Body of pancreas (tissue), 4 donors: ENCODE measurements around the gene CBFA2T3. TPM values are rescaled to one million over a fixed set of nuclear protein-coding genes. Genes with fewer than 3 reads are reported as not detected.
"Not testable (repeated sequence)": the region's sequence is repeated elsewhere in the genome, so short reads cannot be mapped to it uniquely, and the experiment has no call there.

Source experiments
- ATAC-seq: fragments of 150-250 bp; one replicate; pipeline ENCODE4 v1.9.1; 2016
- DNase-seq, 4 donors: peaks; one replicate each; pipeline ENCODE4 v3.0.0-alpha.2; 2019
- H3K27ac ChIP-seq, 4 donors: fragments of 200-600 bp; sonication (generic); 1 replicate in 3 of 4; 2 replicates in 1 of 4; pipeline versions ENCODE4 v1.5.1 to v1.6.1; 2016 to 2019; ENCODE audit warnings: mild to moderate bottlenecking in 1 of 4, mixed read lengths in 1 of 4, moderate library complexity in 1 of 4
- H3K27me3 ChIP-seq, 2 donors: fragments of 200-600 bp; sonication (generic); one replicate each; pipeline ENCODE4 v1.6.0; 2016; ENCODE audit warnings: mild to moderate bottlenecking in 1 of 2
- H3K36me3 ChIP-seq, 2 donors: fragments of 200-600 bp; sonication (generic); replicated peaks in 1 of 2; 2 replicates each; pipeline ENCODE4 v1.5.1; 2016; ENCODE audit warnings: low read depth in 2 of 2; ENCODE audit not compliant: insufficient read depth in 1 of 2
- H3K4me1 ChIP-seq: fragments of 200-600 bp; sonication (generic); one replicate; pipeline ENCODE4 v1.6.0; 2016
- H3K4me3 ChIP-seq, 2 donors: fragments of 200-600 bp; sonication (generic); 1 replicate in 1 of 2; 2 replicates in 1 of 2; pipeline ENCODE4 v1.5.1; 2016 to 2019
- H3K9me3 ChIP-seq, 3 donors: fragments of 200-600 bp; sonication (generic); 1 replicate in 2 of 3; 2 replicates in 1 of 3; pipeline ENCODE4 v1.5.1; 2016
- POLR2A ChIP-seq, 3 donors: fragments of 450-650 bp; IDR thresholded peaks; one replicate each; pipeline ENCODE4 v1.6.1; 2016; ENCODE audit warnings: antibody characterized with exemption in 3 of 3, mild to moderate bottlenecking in 2 of 3
- WGBS, 2 donors: methylation state at CpG; one replicate each; pipeline ENCODE4 v1.1.5; 2017; 5-methylcytosine and 5-hydroxymethylcytosine counted together
- intact Hi-C: fragments of 100-400 bp; cut with DNase I; formaldehyde crosslinking; loops from one replicate; pipeline ENCODE4 v1.15.1; 2023
- total RNA-seq, 2 donors: library from RNA; depleted of rRNA; stranded (reverse); fragments of >200 nt; gene quantifications; one replicate each; pipeline ENCODE4 v1.1.0, GENCODE V29; 2016
- TF ChIP-seq, protein P1 (sequence below), 7 experiments: fragments of 450-650 bp in 4 of 7; fragments of 200-600 bp in 3 of 7; sonication (generic) in 3 of 7; IDR thresholded peaks; one replicate each; pipeline ENCODE4 v1.5.1; 2016 to 2019; ENCODE audit warnings: antibody characterized with exemption in 7 of 7

Gene CBFA2T3
- total RNA-seq, 2 donors from 2014 or later: 7.8 to 16.2 TPM

DNA sequence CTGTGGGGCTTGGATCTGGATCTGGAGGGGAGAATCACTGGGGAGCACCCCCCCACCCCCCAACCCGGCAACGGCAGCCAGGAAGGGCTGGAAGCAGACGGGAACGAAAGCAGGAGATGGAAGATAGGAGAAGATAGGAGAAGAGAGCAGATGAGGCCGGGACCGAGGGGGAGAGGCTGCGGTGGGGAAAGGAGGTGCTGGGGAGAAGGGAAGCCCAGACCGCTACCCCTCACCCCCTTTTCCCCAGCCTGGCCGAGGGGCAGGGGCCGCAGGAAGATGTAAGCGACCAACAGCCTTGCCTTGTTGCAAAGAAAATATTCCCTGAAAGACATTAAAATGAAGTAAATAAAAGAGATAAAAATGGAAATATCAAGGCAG lies 26.8 kb upstream of the CBFA2T3 start:
- peaks cover 0 to 7% of the 10 kb centered on the region in 2 donors for H3K27me3 ChIP-seq
- no peak for DNase-seq

DNA sequence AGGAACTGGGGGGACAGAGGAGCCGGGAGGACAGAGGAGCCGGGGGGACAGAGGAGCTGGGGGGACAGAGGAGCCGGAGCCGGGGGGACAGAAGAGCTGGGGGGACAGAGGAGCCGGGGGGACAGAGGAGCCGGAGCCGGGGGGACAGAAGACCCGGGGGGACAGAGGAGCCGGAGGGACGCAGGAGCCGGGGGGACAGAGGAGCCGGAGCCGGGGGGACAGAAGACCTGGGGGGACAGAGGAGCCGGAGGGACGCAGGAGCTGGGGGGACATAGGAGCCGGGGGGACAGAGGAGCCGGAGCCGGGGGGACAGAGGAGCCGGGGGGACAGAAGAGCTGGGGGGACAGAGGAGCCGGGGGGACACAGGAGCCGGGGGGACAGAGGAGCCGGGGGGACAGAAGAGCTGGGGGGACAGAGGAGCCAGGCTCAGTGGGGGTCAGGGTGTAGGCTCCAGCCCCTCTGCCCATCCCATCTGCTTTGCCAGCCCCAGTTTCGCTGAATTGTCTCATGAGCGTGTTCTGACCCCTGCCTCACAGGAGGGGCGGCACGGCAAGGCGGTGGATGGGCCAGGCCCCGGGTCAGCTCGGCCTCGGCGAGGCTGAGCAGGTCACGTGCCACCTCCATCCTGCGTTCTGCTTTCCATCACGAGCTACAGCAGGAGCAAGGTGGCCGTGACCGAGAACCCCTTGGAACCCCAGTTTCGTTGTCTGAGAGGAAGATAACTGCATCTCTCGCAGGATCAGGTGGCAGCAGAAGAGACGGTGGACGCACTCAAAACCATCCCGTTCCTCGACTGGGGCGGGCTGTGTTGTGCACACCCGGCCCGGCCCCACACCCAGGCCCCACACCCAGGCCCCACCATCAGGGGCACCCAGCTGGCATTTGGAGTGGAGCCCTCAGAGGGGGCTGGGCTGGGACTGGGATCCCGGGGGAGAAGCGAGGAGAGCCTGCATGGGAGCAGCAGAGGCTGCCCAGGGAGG lies 26.1 kb upstream of the CBFA2T3 start:
- DNase-seq: no peak
- intact Hi-C loops: no loop called here
- Histone ChIP-seq H3K27ac (no peak overlapping the region), H3K36me3 (no peaks in the 10 kb centered on the region), H3K4me3 (no peak overlapping the region), H3K27me3 (peaks cover 0 to 9% of the 10 kb centered on the region in 2 donors), H3K9me3 (peaks cover 0 to 15% (median 0%) of the 10 kb centered on the region in 3 donors), H3K4me1 (no peaks in the 10 kb centered on the region)
- WGBS, 2 donors: 41 to 67% methylated on average over 11 to 32 of the region's 47 CpGs
- no peak for ATAC-seq
- TF ChIP-seq, protein P1, sequence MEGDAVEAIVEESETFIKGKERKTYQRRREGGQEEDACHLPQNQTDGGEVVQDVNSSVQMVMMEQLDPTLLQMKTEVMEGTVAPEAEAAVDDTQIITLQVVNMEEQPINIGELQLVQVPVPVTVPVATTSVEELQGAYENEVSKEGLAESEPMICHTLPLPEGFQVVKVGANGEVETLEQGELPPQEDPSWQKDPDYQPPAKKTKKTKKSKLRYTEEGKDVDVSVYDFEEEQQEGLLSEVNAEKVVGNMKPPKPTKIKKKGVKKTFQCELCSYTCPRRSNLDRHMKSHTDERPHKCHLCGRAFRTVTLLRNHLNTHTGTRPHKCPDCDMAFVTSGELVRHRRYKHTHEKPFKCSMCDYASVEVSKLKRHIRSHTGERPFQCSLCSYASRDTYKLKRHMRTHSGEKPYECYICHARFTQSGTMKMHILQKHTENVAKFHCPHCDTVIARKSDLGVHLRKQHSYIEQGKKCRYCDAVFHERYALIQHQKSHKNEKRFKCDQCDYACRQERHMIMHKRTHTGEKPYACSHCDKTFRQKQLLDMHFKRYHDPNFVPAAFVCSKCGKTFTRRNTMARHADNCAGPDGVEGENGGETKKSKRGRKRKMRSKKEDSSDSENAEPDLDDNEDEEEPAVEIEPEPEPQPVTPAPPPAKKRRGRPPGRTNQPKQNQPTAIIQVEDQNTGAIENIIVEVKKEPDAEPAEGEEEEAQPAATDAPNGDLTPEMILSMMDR (IDR thresholded peaks at IDR 0.05): no peak
- TF ChIP-seq POLR2A (IDR thresholded peaks at IDR 0.05): no peak

More for the DNA sequence above, 26.8 kb upstream of the CBFA2T3 start:
- ATAC-seq: no peak
- Histone ChIP-seq H3K4me1 (no peaks in the 10 kb centered on the region), H3K4me3 (no peak overlapping the region), H3K36me3 (no peaks in the 10 kb centered on the region), H3K9me3 (peaks cover 0 to 8% (median 0%) of the 10 kb centered on the region in 3 donors), H3K27ac (no peak overlapping the region)
- WGBS, 2 donors: 33 to 35% methylated on average over 11 of the region's 11 CpGs
- TF ChIP-seq, protein P1 (IDR thresholded peaks at IDR 0.05): no peak
- no peak for TF ChIP-seq POLR2A (IDR thresholded peaks at IDR 0.05)
- intact Hi-C loops: no loop called here

DNA sequence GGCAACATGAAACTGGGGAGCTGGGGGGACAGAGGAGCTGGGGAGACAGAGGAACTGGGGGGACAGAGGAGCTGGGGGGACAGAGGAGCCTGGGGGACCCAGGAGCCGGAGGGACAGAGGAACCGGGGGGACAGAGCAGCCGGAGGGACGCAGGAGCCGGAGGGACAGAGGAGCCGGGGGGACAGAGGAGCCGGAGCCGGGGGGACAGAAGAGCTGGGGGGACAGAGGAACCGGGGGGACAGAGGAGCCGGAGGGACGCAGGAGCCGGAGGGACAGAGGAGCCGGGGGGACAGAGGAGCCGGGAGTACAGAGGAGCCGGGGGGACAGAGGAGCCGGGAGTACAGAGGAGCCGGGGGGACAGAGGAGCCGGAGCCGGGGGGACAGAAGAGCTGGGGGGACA lies 25.1 kb upstream of the CBFA2T3 start:
- H3K27ac ChIP-seq, DNase-seq, ATAC-seq, H3K36me3 ChIP-seq, H3K4me3 ChIP-seq, H3K4me1 ChIP-seq, H3K27me3 ChIP-seq, intact Hi-C loops: not testable (repeated sequence)
- H3K9me3 ChIP-seq: peaks cover 0 to 23% (median 0%) of the 10 kb centered on the region in 3 donors
- whole genome bisulfite sequencing, 2 donors: 71 to 90% methylated on average over 5 to 11 of the region's 19 CpGs

DNA sequence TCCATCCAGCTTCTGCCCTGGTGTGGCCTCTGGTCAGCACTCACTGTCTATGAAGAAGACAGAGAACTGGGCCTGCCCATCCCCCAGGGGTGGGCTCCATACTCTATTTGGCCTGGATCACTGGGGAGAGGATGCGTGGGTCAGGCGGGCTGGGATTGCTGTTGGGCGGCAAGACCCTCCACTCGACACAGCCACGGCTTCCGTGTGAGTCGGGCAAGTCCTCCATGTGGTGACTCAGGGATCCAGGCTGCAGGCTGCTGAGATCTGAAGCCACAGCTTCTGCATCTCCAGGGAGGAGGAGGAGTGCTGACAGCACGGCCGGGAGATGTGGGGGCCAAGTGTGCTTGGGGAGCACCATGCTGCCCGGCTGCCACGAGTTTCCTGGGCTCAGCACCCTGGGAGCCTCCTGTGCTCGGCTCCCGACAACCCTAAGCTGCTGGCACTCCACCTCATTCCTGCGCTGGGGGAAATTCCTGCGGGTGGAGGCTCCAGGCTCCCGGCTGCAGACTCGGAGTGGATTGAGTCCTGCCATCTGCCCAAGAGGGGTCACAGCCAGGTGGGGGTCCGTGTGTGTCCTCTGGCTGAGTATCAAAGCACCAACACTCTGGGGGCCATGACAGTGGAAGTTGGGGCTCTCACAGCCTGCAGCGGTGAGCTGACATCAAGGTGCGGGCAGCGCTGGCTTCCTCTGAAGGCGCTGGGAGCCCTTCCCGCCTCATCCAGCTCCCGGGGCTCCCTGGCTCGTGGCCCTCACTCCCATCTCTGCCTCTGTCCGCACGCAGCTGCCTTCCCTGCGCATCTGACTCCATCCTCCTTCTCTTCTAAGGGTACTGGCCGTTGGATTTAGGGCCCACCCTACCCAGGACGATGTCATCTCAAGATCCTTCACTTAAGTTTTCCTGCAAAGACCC lies 24.4 kb upstream of the CBFA2T3 start:
- TF ChIP-seq, protein P1 (IDR thresholded peaks at IDR 0.05): no peak
- TF ChIP-seq POLR2A (IDR thresholded peaks at IDR 0.05): no peak
- H3K27ac ChIP-seq: no peak overlapping the region
- no peak for ATAC-seq
- no peak for DNase-seq
- peaks cover 0 to 23% (median 0%) of the 10 kb centered on the region in 3 donors for H3K9me3 ChIP-seq
- intact Hi-C loops: no loop called here
- 26 to 46% methylated on average over 12 to 30 of the region's 30 CpGs for WGBS, 2 donors
- no peaks in the 10 kb centered on the region for H3K4me1 ChIP-seq
- no peak overlapping the region for H3K4me3 ChIP-seq
- H3K36me3 ChIP-seq: no peaks in the 10 kb centered on the region
- peaks cover 0 to 9% of the 10 kb centered on the region in 2 donors for H3K27me3 ChIP-seq
